Bronchial epithelial cell (primary cell): Measurements from ENCODE around the gene GLRX5. TPM values are rescaled to one million over a fixed set of nuclear protein-coding genes. Genes with fewer than 3 reads are reported as not detected.

Experiments
- DNase-seq: peaks from one replicate; pipeline ENCODE4 v3.0.0-alpha.2; 2010; ENCODE audit warnings: low read depth
- FAIRE-seq: peaks from 2 replicates; lab custom pipeline; 2011; peaks lifted over from hg19 to GRCh38; lab: Jason Lieb, UNC
- H3K27me3 ChIP-seq: 2 replicates; pipeline ENCODE4 v1.5.1; 2011; ENCODE audit warnings: low read length; ENCODE audit not compliant: control insufficient read depth, insufficient read depth
- H3K36me3 ChIP-seq: 2 replicates; pipeline ENCODE4 v1.5.1; 2011; ENCODE audit warnings: low read length; ENCODE audit not compliant: control insufficient read depth, insufficient read depth
- H3K4me3 ChIP-seq: 2 replicates; pipeline ENCODE4 v1.5.1; 2011; ENCODE audit warnings: mild to moderate bottlenecking, low read depth, low read length, control low read depth
- CTCF ChIP-seq: IDR thresholded peaks from 2 replicates; pipeline ENCODE4 v1.5.1; 2011; ENCODE audit warnings: mild to moderate bottlenecking, moderate library complexity, low read length, control low read depth, inconsistent platforms; ENCODE audit not compliant: insufficient read depth, severe bottlenecking
- total RNA-seq: library from RNA; depleted of rRNA; stranded (reverse); fragments of >200 nt; gene quantifications from 2 replicates; pipeline ENCODE4 v1.2.1, GENCODE V29; 2014

The GLRX5 gene
- total RNA-seq, 1 donor from 2014 or later: 74.8 TPM

- no peak for TF ChIP-seq CTCF
- no peak for FAIRE-seq
- Histone ChIP-seq H3K36me3 (no peaks in the 10 kb centered on the region), H3K27me3 (no peaks in the 10 kb centered on the region), H3K4me3 (peak overlapping the region; percentile 73)
- no peak for DNase-seq
Observed at GRCh38 chr14:95536036-95536593, 1.3 kb downstream of the GLRX5 start.

DNA sequence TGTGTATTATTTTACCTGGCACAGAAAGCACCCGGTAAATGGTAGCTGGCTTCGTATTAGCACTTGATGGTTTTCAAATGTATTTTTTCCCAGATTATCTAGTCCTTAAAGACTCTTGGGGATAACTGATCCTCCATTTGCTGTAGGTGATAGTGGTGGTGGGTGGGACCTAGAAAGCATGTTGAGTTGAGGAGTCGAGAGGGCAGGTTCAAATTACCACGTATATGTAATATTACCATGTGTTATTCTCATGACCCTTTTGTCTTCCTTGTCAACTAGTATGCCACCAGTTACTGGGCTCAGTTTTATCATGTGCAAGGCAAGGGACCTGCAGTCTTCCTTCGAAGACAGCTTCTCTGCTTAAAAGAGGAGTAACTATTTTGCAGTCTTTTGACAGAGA, 1.8 kb downstream of the GLRX5 start:
- no peak for TF ChIP-seq CTCF
- FAIRE-seq: no peak
- DNase-seq: no peak
- Histone ChIP-seq H3K27me3 (no peaks in the 10 kb centered on the region), H3K36me3 (no peaks in the 10 kb centered on the region), H3K4me3 (no peak overlapping the region)

DNA sequence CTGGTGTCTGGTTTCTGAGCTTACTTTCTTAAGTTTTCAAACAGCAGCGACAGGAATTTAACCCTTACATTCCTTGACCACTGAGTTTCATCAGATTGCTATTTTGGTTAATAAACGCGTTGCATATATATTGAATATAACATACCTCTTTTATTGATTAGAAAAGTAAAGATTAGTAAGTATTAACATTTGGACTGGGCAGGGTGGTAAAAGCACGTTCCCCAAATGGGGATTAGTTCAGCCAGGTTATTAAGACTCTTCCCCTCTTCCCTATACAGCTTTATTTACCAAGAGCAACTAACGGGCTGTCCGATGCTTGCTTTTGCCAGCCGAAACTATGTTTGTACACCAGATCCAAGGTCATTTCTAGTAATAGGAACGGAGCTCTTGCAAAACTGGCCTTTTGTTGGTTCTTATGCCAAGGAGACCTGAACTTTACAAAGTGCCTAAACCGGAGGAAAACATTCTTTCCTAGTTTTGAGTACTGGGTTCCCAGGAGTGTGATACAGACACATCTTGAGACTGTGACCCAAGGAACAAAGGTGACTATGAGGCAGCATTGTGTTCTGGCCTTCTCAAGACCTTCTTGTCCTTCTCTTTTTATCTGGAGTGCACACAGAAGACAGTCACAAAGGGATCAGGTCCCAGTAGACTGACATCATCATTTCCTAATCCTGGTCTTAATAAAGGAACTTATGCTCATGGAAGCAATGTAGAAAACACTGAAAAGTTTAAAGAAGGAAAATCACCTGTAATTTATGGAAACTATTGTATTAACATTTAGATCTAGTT, 2.6 kb downstream of the GLRX5 start:
- TF ChIP-seq CTCF: no peak
- no peak for DNase-seq
- H3K4me3 ChIP-seq: no peak overlapping the region
- no peaks in the 10 kb centered on the region for H3K36me3 ChIP-seq
- no peaks in the 10 kb centered on the region for H3K27me3 ChIP-seq
- FAIRE-seq: no peak

GRCh38 chr14:95538801-95539509, 4.1 kb downstream of the GLRX5 start:
- Histone ChIP-seq H3K36me3 (peaks cover 1% of the 10 kb centered on the region), H3K4me3 (no peak overlapping the region), H3K27me3 (no peaks in the 10 kb centered on the region)
- TF ChIP-seq CTCF: no peak
- no peak for FAIRE-seq
- no peak for DNase-seq

GRCh38 chr14:95540236-95540855, 5.5 kb downstream of the GLRX5 start:
- Histone ChIP-seq H3K27me3 (no peaks in the 10 kb centered on the region), H3K36me3 (peaks cover 1% of the 10 kb centered on the region), H3K4me3 (no peak overlapping the region)
- FAIRE-seq (no peak), DNase-seq (no peak)
- TF ChIP-seq CTCF: no peak
